SK-N-SH treated with all-trans-retinoic acid at 6 μM for 48 hours (cell line): ENCODE data around the gene IDH1.
A peak's percentile ranks its signal among the peaks of the same experiment; 100 is the strongest.
"Not testable (repeated sequence)": the region's sequence is repeated elsewhere in the genome, so short reads cannot be mapped to it uniquely, and the experiment has no call there.

Experiments used
- ATAC-seq: fragments of 200-7000 bp; cut with Tn5 transposase; 3 replicates; pipeline ENCODE4 v1.9.1; 2020; ENCODE audit warnings: mild to moderate bottlenecking, moderate library complexity
- ARNTL ChIP-seq: fragments of 450-650 bp; formaldehyde crosslinking; IDR thresholded peaks from 2 replicates; pipeline ENCODE4 v1.5.0; 2020; ENCODE audit warnings: low read depth, mild to moderate bottlenecking, moderate library complexity, borderline replicate concordance
- BACH2 ChIP-seq: fragments of 250-450 bp; sonication (Bioruptor Pico); IDR thresholded peaks from 2 replicates; pipeline ENCODE4 v1.9.0; 2021; ENCODE audit warnings: mild to moderate bottlenecking, borderline replicate concordance
- CSDC2 ChIP-seq: fragments of 250-450 bp; sonication (Bioruptor Pico); IDR thresholded peaks from 2 replicates; pipeline ENCODE4 v1.5.0; 2020; ENCODE audit warnings: mild to moderate bottlenecking, moderate library complexity
- CSRNP3 ChIP-seq: fragments of 250-450 bp; sonication (Bioruptor Pico); IDR thresholded peaks from 2 replicates; pipeline ENCODE4 v1.5.1; 2021; ENCODE audit warnings: mild to moderate bottlenecking, moderate library complexity
- ESRRG ChIP-seq: fragments of 250-450 bp; sonication (Bioruptor Pico); IDR thresholded peaks from 2 replicates; pipeline ENCODE4 v1.6.1; 2021; ENCODE audit warnings: mild to moderate bottlenecking
- ISL1 ChIP-seq: fragments of 250-450 bp; sonication (Bioruptor Pico); IDR thresholded peaks from 2 replicates; pipeline ENCODE4 v2.1.2; 2022; ENCODE audit warnings: mild to moderate bottlenecking, moderate library complexity
- OSR1 ChIP-seq: fragments of 250-450 bp; sonication (Bioruptor Pico); IDR thresholded peaks from 2 replicates; pipeline ENCODE4 v1.8.0; 2022; ENCODE audit warnings: moderate library complexity, mild to moderate bottlenecking, inconsistent platforms
- PATZ1 ChIP-seq: fragments of 250-450 bp; sonication (Bioruptor Pico); IDR thresholded peaks from 2 replicates; pipeline ENCODE4 v1.8.0; 2020; ENCODE audit warnings: mild to moderate bottlenecking, moderate library complexity, borderline replicate concordance
- POU6F1 ChIP-seq: fragments of 250-450 bp; sonication (Bioruptor Pico); IDR thresholded peaks from 2 replicates; pipeline ENCODE4 v1.8.0; 2021; ENCODE audit warnings: low read depth, mild to moderate bottlenecking, moderate library complexity, borderline replicate concordance
- PPARA ChIP-seq: fragments of 250-450 bp; sonication (Bioruptor Pico); IDR thresholded peaks from 2 replicates; pipeline ENCODE4 v1.5.0; 2020; ENCODE audit warnings: mild to moderate bottlenecking, borderline replicate concordance
- RARB ChIP-seq: fragments of 250-450 bp; sonication (Bioruptor Pico); IDR thresholded peaks from 2 replicates; pipeline ENCODE4 v1.8.0; 2021; ENCODE audit warnings: mild to moderate bottlenecking, moderate library complexity
- SNAI2 ChIP-seq: fragments of 250-450 bp; sonication (Bioruptor Pico); IDR thresholded peaks from 2 replicates; pipeline ENCODE4 v1.5.0; 2020; ENCODE audit warnings: mild to moderate bottlenecking, moderate library complexity
- TCF4 ChIP-seq: fragments of 250-450 bp; sonication (Bioruptor Pico); IDR thresholded peaks from 2 replicates; pipeline ENCODE4 v1.8.0; 2021; ENCODE audit warnings: mild to moderate bottlenecking, moderate library complexity, borderline replicate concordance
- TOX ChIP-seq: fragments of 250-450 bp; sonication (Bioruptor Pico); IDR thresholded peaks from 2 replicates; pipeline ENCODE4 v1.8.0; 2021; ENCODE audit warnings: mild to moderate bottlenecking, moderate library complexity, borderline replicate concordance
- TSHZ2 ChIP-seq: fragments of 250-450 bp; sonication (Bioruptor Pico); IDR thresholded peaks from 2 replicates; pipeline ENCODE4 v1.5.0; 2020; ENCODE audit warnings: mild to moderate bottlenecking, moderate library complexity
- ZC3H10 ChIP-seq: fragments of 250-450 bp; sonication (Bioruptor Pico); IDR thresholded peaks from 2 replicates; pipeline ENCODE4 v1.5.1; 2021; ENCODE audit warnings: mild to moderate bottlenecking, moderate library complexity
- ZFP3 ChIP-seq: fragments of 250-450 bp; sonication (Bioruptor Pico); IDR thresholded peaks from 2 replicates; pipeline ENCODE4 v1.5.0; 2020; ENCODE audit warnings: mild to moderate bottlenecking, moderate library complexity
- ZFP30 ChIP-seq: fragments of 450-650 bp; formaldehyde crosslinking; IDR thresholded peaks from 2 replicates; pipeline ENCODE4 v1.5.0; 2022; ENCODE audit warnings: mild to moderate bottlenecking, moderate library complexity
- ZNF565 ChIP-seq: fragments of 450-650 bp; formaldehyde crosslinking; conservative IDR thresholded peaks from 2 replicates; pipeline ENCODE4 v1.5.0; 2020; ENCODE audit warnings: low read depth, mild to moderate bottlenecking, moderate library complexity
- ZNF70 ChIP-seq: fragments of 450-650 bp; formaldehyde crosslinking; IDR thresholded peaks from 2 replicates; pipeline ENCODE4 v1.5.0; 2020; ENCODE audit warnings: mild to moderate bottlenecking, moderate library complexity
- ZNF8 ChIP-seq: fragments of 450-650 bp; formaldehyde crosslinking; IDR thresholded peaks from 2 replicates; pipeline ENCODE4 v1.5.0; 2020; ENCODE audit warnings: mild to moderate bottlenecking, moderate library complexity

Gene IDH1

GRCh38 chr2:208256849-208257813, 2.3 kb upstream of the IDH1 start:
- not testable (repeated sequence) for ATAC-seq

- no peak for ATAC-seq
- TF ChIP-seq SNAI2 (CRISPR knock-in tag) = no peak
- TF ChIP-seq TCF4 = no peak
- no peak for TF ChIP-seq TOX (CRISPR knock-in tag)
- TF ChIP-seq PPARA (CRISPR knock-in tag) = no peak
- no peak for TF ChIP-seq ZFP30
- TF ChIP-seq ZC3H10 (CRISPR knock-in tag) = no peak
- no peak for TF ChIP-seq ZNF565 (CRISPR knock-in tag)
- TF ChIP-seq POU6F1 (CRISPR knock-in tag) = no peak
- TF ChIP-seq RARB (CRISPR knock-in tag) = no peak
- TF ChIP-seq ESRRG (CRISPR knock-in tag) = no peak
- no peak for TF ChIP-seq CSDC2 (CRISPR knock-in tag)
- no peak for TF ChIP-seq ZNF8
These were observed 1.4 kb upstream of the IDH1 start for GRCh38 chr2:208256192-208256782.

- TF ChIP-seq OSR1 (CRISPR knock-in tag) (no peak), BACH2 (CRISPR knock-in tag) (no peak), ESRRG (CRISPR knock-in tag) (no peak)
- TF ChIP-seq, all 23 proteins: peak for 0
- peak; percentile 1; the same call in 2 of the 3 replicates for ATAC-seq
These were observed 761 bp upstream of the IDH1 start for GRCh38 chr2:208255557-208256106.

GRCh38 chr2:208254118-208254870, 577 bp downstream of the IDH1 start:
- ATAC-seq = peak; percentile 88
- TF ChIP-seq TCF4 = no peak
- TF ChIP-seq SNAI2 (CRISPR knock-in tag) = no peak
- TF ChIP-seq TOX (CRISPR knock-in tag) = no peak
- no peak for TF ChIP-seq ZFP3 (CRISPR knock-in tag)
- TF ChIP-seq ISL1 (CRISPR knock-in tag) = no peak
- TF ChIP-seq CSRNP3 (CRISPR knock-in tag) = no peak
- no peak for TF ChIP-seq TSHZ2
- no peak for TF ChIP-seq ARNTL (CRISPR knock-in tag)
- TF ChIP-seq ESRRG (CRISPR knock-in tag) = no peak
- no peak for TF ChIP-seq PATZ1 (CRISPR knock-in tag)
- no peak for TF ChIP-seq CSDC2 (CRISPR knock-in tag)
- no peak for TF ChIP-seq BACH2 (CRISPR knock-in tag)
- no peak for TF ChIP-seq ZNF70 (CRISPR knock-in tag)
- no peak for TF ChIP-seq ZNF8
- no peak for TF ChIP-seq PPARA (CRISPR knock-in tag)
